WI38 (cell line): ENCODE measurements around the gene GRIFIN.

Source experiments
- H3K4me3 ChIP-seq: 2 replicates; pipeline ENCODE4 v1.5.1; 2011; ENCODE audit warnings: low read depth, mild to moderate bottlenecking, control low read depth, low read length
- TF ChIP-seq, protein P1 (sequence below): IDR thresholded peaks from 2 replicates; pipeline ENCODE4 v1.5.1; 2012; ENCODE audit warnings: low read depth, mild to moderate bottlenecking, control low read depth, low read length

Gene GRIFIN

GRCh38 chr7:2497065-2497464 lies 20.9 kb upstream of the GRIFIN start:
- H3K4me3 ChIP-seq = no peak overlapping the region
- TF ChIP-seq, protein P1, sequence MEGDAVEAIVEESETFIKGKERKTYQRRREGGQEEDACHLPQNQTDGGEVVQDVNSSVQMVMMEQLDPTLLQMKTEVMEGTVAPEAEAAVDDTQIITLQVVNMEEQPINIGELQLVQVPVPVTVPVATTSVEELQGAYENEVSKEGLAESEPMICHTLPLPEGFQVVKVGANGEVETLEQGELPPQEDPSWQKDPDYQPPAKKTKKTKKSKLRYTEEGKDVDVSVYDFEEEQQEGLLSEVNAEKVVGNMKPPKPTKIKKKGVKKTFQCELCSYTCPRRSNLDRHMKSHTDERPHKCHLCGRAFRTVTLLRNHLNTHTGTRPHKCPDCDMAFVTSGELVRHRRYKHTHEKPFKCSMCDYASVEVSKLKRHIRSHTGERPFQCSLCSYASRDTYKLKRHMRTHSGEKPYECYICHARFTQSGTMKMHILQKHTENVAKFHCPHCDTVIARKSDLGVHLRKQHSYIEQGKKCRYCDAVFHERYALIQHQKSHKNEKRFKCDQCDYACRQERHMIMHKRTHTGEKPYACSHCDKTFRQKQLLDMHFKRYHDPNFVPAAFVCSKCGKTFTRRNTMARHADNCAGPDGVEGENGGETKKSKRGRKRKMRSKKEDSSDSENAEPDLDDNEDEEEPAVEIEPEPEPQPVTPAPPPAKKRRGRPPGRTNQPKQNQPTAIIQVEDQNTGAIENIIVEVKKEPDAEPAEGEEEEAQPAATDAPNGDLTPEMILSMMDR = no peak

DNA sequence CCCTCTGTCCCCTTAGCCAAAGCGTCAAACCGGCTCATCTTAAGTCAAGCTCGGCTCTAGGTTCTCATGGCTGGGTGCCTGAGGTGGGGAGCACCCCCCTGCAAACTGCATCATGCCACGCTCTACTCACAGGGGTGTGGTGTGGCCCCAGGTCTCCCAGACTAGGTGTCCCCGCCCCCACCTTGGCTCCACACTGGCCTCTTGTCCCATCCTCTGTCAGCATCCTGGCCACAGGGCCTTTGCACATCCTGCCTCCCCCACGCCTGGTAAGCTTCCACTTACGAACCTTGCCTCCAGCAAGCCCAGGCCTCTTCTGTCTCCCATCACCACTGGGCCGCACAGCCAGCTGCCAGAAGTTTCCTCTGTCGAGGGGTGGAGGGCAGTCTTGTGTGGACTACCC lies 20.2 kb upstream of the GRIFIN start:
- TF ChIP-seq, protein P1 = no peak
- H3K4me3 ChIP-seq = no peak overlapping the region

- TF ChIP-seq, protein P1 = no peak
- H3K4me3 ChIP-seq = no peak overlapping the region
These were observed 19.5 kb upstream of the GRIFIN start for GRCh38 chr7:2495418-2496299.

- TF ChIP-seq, protein P1 = no peak
- H3K4me3 ChIP-seq = no peak overlapping the region
These were observed 18.3 kb upstream of the GRIFIN start for GRCh38 chr7:2494191-2495130.

- TF ChIP-seq, protein P1 = no peak
- H3K4me3 ChIP-seq = no peak overlapping the region
These were observed 17.3 kb upstream of the GRIFIN start for GRCh38 chr7:2493205-2494164.

GRCh38 chr7:2492038-2492437 lies 15.8 kb upstream of the GRIFIN start:
- H3K4me3 ChIP-seq = no peak overlapping the region
- TF ChIP-seq, protein P1 = no peak
